ENCODE measurements around the gene UROC1. TPM values are rescaled to one million over a fixed set of nuclear protein-coding genes. Genes with fewer than 3 reads are reported as not detected.
"Not testable (repeated sequence)": the region's sequence is repeated elsewhere in the genome, so short reads cannot be mapped to it uniquely, and the experiment has no call there.

UROC1 gene
- total RNA-seq, 2 donors from 2014 or later: 0.17 TPM; not detected in 1

GRCh38 chr3:126537116-126537729, 19.6 kb upstream of the UROC1 start:
- Histone ChIP-seq H3K4me3 (no peak overlapping the region), H3K4me1 (replicated peaks) (no peaks in the 10 kb centered on the region), H3K27ac (no peak overlapping the region), H3K36me3 (no peaks in the 10 kb centered on the region), H3K27me3 (replicated peaks; ENCODE audit: insufficient read depth) (peaks cover 9% of the 10 kb centered on the region), H3K9me3 (no peaks in the 10 kb centered on the region)
- no peak for TF ChIP-seq POLR2A (IDR thresholded peaks at IDR 0.05)
- TF ChIP-seq CTCF (IDR thresholded peaks at IDR 0.05): no peak
- no peak for TF ChIP-seq POLR2AphosphoS5 (IDR thresholded peaks at IDR 0.05)
- intact Hi-C loops (cut with DNase I): no loop called here
- no peak for DNase-seq (ENCODE audit: low spot score)
- 84% methylated on average over 9 of the region's 9 CpGs for WGBS

DNA sequence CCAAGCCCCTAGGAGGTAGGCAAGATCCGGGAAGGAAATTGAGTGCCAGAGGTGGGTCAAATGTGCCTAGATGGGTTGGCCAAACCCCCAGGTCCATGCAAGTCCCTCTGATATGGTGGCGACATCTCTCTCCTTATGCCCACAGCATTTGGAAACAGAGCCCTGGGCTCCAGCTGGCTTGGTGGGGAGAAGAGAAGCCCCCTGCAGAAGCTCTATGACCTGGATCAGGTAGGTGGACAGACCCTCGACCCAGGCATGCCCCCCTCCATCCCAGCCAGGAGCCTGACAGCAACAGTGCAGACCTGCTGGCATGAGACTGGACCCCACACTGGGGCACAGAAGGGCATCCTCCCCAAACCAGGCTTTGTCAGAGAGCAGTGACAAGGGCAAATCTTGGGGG, 18.6 kb upstream of the UROC1 start:
- no peaks in the 10 kb centered on the region for H3K9me3 ChIP-seq
- no peaks in the 10 kb centered on the region for H3K4me1 ChIP-seq (replicated peaks)
- no peak for TF ChIP-seq CTCF (IDR thresholded peaks at IDR 0.05)
- TF ChIP-seq POLR2AphosphoS5 (IDR thresholded peaks at IDR 0.05): no peak
- TF ChIP-seq POLR2A (IDR thresholded peaks at IDR 0.05): no peak
- DNase-seq (ENCODE audit: low spot score): no peak
- no peak overlapping the region for H3K27ac ChIP-seq
- H3K27me3 ChIP-seq (replicated peaks; ENCODE audit: insufficient read depth): peaks cover under 1% of the 10 kb centered on the region
- no peaks in the 10 kb centered on the region for H3K36me3 ChIP-seq
- 91% methylated on average over 3 of the region's 3 CpGs for WGBS
- no peak overlapping the region for H3K4me3 ChIP-seq
- intact Hi-C loops (cut with DNase I): no loop called here

DNA sequence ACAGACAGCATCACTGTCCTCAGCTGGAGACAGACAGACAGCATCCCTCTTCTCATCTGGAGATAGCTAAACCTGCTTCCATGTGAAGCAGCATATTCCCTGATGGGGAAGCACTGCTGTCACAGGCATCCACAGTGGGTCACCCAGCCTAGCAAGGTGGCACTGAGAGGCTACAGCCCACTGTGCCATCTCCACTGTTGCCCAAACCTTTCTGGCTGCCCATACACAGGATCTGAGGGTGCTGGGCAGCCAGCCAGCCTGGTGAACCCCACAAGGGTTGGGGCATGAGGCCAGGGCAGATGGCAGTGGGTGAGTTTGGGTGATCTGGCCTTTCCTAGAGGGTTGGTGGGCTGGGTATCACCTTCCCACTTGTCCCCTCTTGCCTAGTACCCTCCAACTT, 18.1 kb upstream of the UROC1 start:
- no peak overlapping the region for H3K4me3 ChIP-seq
- no peak for DNase-seq (ENCODE audit: low spot score)
- intact Hi-C loops (cut with DNase I): no loop called here
- H3K36me3 ChIP-seq: no peaks in the 10 kb centered on the region
- TF ChIP-seq POLR2AphosphoS5 (IDR thresholded peaks at IDR 0.05) (no peak), CTCF (IDR thresholded peaks at IDR 0.05) (no peak), POLR2A (IDR thresholded peaks at IDR 0.05) (no peak)
- H3K27me3 ChIP-seq (replicated peaks; ENCODE audit: insufficient read depth): no peaks in the 10 kb centered on the region
- no peaks in the 10 kb centered on the region for H3K9me3 ChIP-seq
- no peak overlapping the region for H3K27ac ChIP-seq
- peaks cover 4% of the 10 kb centered on the region for H3K4me1 ChIP-seq (replicated peaks)

DNA sequence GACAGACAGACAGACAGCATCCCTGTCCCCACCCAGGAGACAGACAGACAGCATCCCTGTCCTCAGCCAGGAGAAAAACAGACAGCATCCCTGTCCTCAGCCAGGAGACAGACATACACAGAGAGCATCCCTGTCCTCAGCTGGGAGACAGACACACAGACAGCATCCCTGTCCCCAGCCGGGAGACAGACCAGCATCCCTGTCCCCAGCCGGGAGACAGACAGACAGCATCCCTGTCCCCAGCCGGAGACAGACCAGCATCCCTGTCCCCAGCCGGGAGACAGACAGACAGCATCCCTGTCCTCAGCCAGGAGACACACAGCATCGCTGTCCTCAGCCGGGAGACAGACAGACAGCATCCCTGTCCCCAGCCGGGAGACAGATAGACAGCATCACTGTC, 17.1 kb upstream of the UROC1 start:
- H3K27me3 ChIP-seq (replicated peaks; ENCODE audit: insufficient read depth); H3K9me3 ChIP-seq; DNase-seq (ENCODE audit: low spot score); H3K4me3 ChIP-seq; H3K4me1 ChIP-seq (replicated peaks); H3K36me3 ChIP-seq; H3K27ac ChIP-seq; intact Hi-C loops (cut with DNase I): not testable (repeated sequence)
- WGBS: 84% methylated on average over 5 of the region's 7 CpGs

GRCh38 chr3:126533506-126533905, 15.9 kb upstream of the UROC1 start:
- no peak for DNase-seq (ENCODE audit: low spot score)

More at GRCh38 chr3:126533506-126533905, 15.9 kb upstream of the UROC1 start:
- Histone ChIP-seq H3K27me3 (replicated peaks; ENCODE audit: insufficient read depth) (no peaks in the 10 kb centered on the region), H3K27ac (no peak overlapping the region), H3K4me3 (no peak overlapping the region), H3K4me1 (replicated peaks) (peaks cover 4% of the 10 kb centered on the region), H3K36me3 (no peaks in the 10 kb centered on the region), H3K9me3 (no peaks in the 10 kb centered on the region)
- intact Hi-C loops (cut with DNase I): no loop called here
- TF ChIP-seq CTCF (IDR thresholded peaks at IDR 0.05) (no peak), POLR2A (IDR thresholded peaks at IDR 0.05) (no peak), POLR2AphosphoS5 (IDR thresholded peaks at IDR 0.05) (no peak)

Data from prostate gland (tissue), 2 donors.